Hepatocyte (in vitro differentiated cells): ENCODE data around the gene TMEM184C. TPM values are rescaled to one million over a fixed set of nuclear protein-coding genes. Genes with fewer than 3 reads are reported as not detected.

Experiments used
- DNase-seq: peaks from one replicate; pipeline ENCODE4 v3.0.0-alpha.2; 2016; ENCODE audit warnings: low spot score
- H2AFZ ChIP-seq: fragments of 200-600 bp; sonication (generic); 2 replicates; pipeline ENCODE4 v1.6.0; 2016; ENCODE audit warnings: antibody characterized with exemption, mild to moderate bottlenecking
- H3K27ac ChIP-seq: fragments of 200-600 bp; sonication (generic); 2 replicates; pipeline ENCODE4 v1.5.1; 2016; ENCODE audit warnings: mild to moderate bottlenecking
- H3K27me3 ChIP-seq: fragments of 200-600 bp; sonication (generic); 2 replicates; pipeline ENCODE4 v1.6.1; 2016
- H3K36me3 ChIP-seq: fragments of 200-600 bp; sonication (generic); replicated peaks from 2 replicates; pipeline ENCODE4 v1.5.1; 2016; ENCODE audit warnings: low read depth; ENCODE audit not compliant: insufficient read depth
- H3K4me1 ChIP-seq: fragments of 200-600 bp; sonication (generic); 2 replicates; pipeline ENCODE4 v1.5.1; 2016; ENCODE audit warnings: mild to moderate bottlenecking, moderate library complexity; ENCODE audit not compliant: insufficient read depth
- H3K4me2 ChIP-seq: fragments of 200-600 bp; sonication (generic); 2 replicates; pipeline ENCODE4 v1.6.0; 2016
- H3K4me3 ChIP-seq: fragments of 200-600 bp; sonication (generic); 2 replicates; pipeline ENCODE4 v1.5.1; 2016; ENCODE audit warnings: mild to moderate bottlenecking
- H3K79me2 ChIP-seq: fragments of 200-600 bp; sonication (generic); 2 replicates; pipeline ENCODE4 v1.6.0; 2017; ENCODE audit warnings: mild to moderate bottlenecking
- H3K9me2 ChIP-seq: fragments of 200-600 bp; sonication (generic); replicated peaks from 2 replicates; pipeline ENCODE4 v1.6.0; 2017; ENCODE audit warnings: mild to moderate bottlenecking; ENCODE audit not compliant: insufficient read depth
- H3K9me3 ChIP-seq: fragments of 200-600 bp; sonication (generic); 2 replicates; pipeline ENCODE4 v1.5.1; 2016; ENCODE audit warnings: low read depth, mild to moderate bottlenecking
- H4K20me1 ChIP-seq: fragments of 200-600 bp; sonication (generic); 2 replicates; pipeline ENCODE4 v1.6.0; 2016; ENCODE audit warnings: mild to moderate bottlenecking; ENCODE audit not compliant: insufficient read depth, poor library complexity, severe bottlenecking
- CTCF ChIP-seq: fragments of 200-600 bp; sonication (generic); IDR thresholded peaks from 2 replicates; pipeline ENCODE4 v1.5.1; 2016; ENCODE audit warnings: antibody characterized with exemption, mild to moderate bottlenecking; ENCODE audit not compliant: poor library complexity
- EZH2 ChIP-seq: fragments of 200-600 bp; sonication (generic); IDR thresholded peaks from 2 replicates; pipeline ENCODE4 v1.6.1; 2016; ENCODE audit warnings: antibody characterized with exemption, mild to moderate bottlenecking, borderline replicate concordance
- EZH2phosphoT487 ChIP-seq: fragments of 200-600 bp; sonication (generic); IDR thresholded peaks from one replicate; pipeline ENCODE4 v1.6.1; 2018; ENCODE audit warnings: antibody characterized with exemption, mild to moderate bottlenecking, low read depth, moderate library complexity; ENCODE audit not compliant: unreplicated experiment, severe bottlenecking
- WGBS: methylation state at CpG from one replicate; pipeline ENCODE4 v1.1.6; 2016; ENCODE audit warnings: low lambda C conversion rate; ENCODE audit errors: missing lambda C conversion rate; 5-methylcytosine and 5-hydroxymethylcytosine counted together
- polyA plus RNA-seq: library from polyadenylated mRNA; unstranded; fragments of >200 nt; fragmentation: Nextera tagmentation; extraction: Ambion mirVana; gene quantifications from 2 replicates; pipeline ENCODE4 v1.2.1, GENCODE V29; 2016
- total RNA-seq: library from RNA; depleted of rRNA; stranded (reverse); fragments of >200 nt; gene quantifications from 2 replicates; pipeline ENCODE4 v1.2.3, GENCODE V29; 2014

The TMEM184C gene
- total and polyA plus RNA-seq, 2 experiments from 2014 or later, result 43.0 to 43.9 TPM

GRCh38 chr4:147576084-147576483 lies 41.1 kb upstream of the TMEM184C start:
- no peaks in the 10 kb centered on the region for H3K9me3 ChIP-seq
- whole genome bisulfite sequencing, result 96% methylated on average over 3 of the region's 3 CpGs
- DNase-seq, result no peak
- TF ChIP-seq EZH2 (no peak), EZH2phosphoT487 (no peak), CTCF (no peak)
- H3K36me3 ChIP-seq, result no peaks in the 10 kb centered on the region
- no peaks in the 10 kb centered on the region for H3K27me3 ChIP-seq
- H2AFZ ChIP-seq, result no peak overlapping the region
- H3K9me2 ChIP-seq, result no peaks in the 10 kb centered on the region
- H4K20me1 ChIP-seq, result no peaks in the 10 kb centered on the region
- no peak overlapping the region for H3K4me3 ChIP-seq
- no peaks in the 10 kb centered on the region for H3K4me1 ChIP-seq
- H3K4me2 ChIP-seq, result no peak overlapping the region
- no peaks in the 10 kb centered on the region for H3K79me2 ChIP-seq
- no peak overlapping the region for H3K27ac ChIP-seq

GRCh38 chr4:147578051-147578476 lies 39.1 kb upstream of the TMEM184C start:
- no peaks in the 10 kb centered on the region for H4K20me1 ChIP-seq
- H3K27me3 ChIP-seq, result no peaks in the 10 kb centered on the region
- no peak overlapping the region for H3K4me3 ChIP-seq
- no peaks in the 10 kb centered on the region for H3K4me1 ChIP-seq
- no peaks in the 10 kb centered on the region for H3K79me2 ChIP-seq
- no peak for DNase-seq
- no peak overlapping the region for H2AFZ ChIP-seq
- WGBS, result 68% methylated on average over 6 of the region's 6 CpGs
- H3K9me2 ChIP-seq, result no peaks in the 10 kb centered on the region
- H3K36me3 ChIP-seq, result no peaks in the 10 kb centered on the region
- no peak overlapping the region for H3K4me2 ChIP-seq
- H3K9me3 ChIP-seq, result no peaks in the 10 kb centered on the region
- H3K27ac ChIP-seq, result no peak overlapping the region
- TF ChIP-seq EZH2 (no peak), EZH2phosphoT487 (no peak), CTCF (no peak)

GRCh38 chr4:147578593-147578992 lies 38.6 kb upstream of the TMEM184C start:
- no peaks in the 10 kb centered on the region for H3K4me1 ChIP-seq
- H3K4me3 ChIP-seq, result no peak overlapping the region
- H2AFZ ChIP-seq, result no peak overlapping the region
- H3K9me3 ChIP-seq, result no peaks in the 10 kb centered on the region
- TF ChIP-seq EZH2 (no peak), CTCF (no peak), EZH2phosphoT487 (no peak)
- H4K20me1 ChIP-seq, result no peaks in the 10 kb centered on the region
- WGBS, result 94% methylated on average over 3 of the region's 3 CpGs
- H3K4me2 ChIP-seq, result no peak overlapping the region
- no peaks in the 10 kb centered on the region for H3K9me2 ChIP-seq
- H3K27me3 ChIP-seq, result no peaks in the 10 kb centered on the region
- H3K79me2 ChIP-seq, result no peaks in the 10 kb centered on the region
- no peaks in the 10 kb centered on the region for H3K36me3 ChIP-seq
- no peak for DNase-seq
- no peak overlapping the region for H3K27ac ChIP-seq

GRCh38 chr4:147580396-147580795 lies 36.8 kb upstream of the TMEM184C start:
- Histone ChIP-seq H3K4me3 (no peak overlapping the region), H3K9me3 (no peaks in the 10 kb centered on the region), H3K9me2 (no peaks in the 10 kb centered on the region), H3K79me2 (no peaks in the 10 kb centered on the region), H3K27ac (no peak overlapping the region), H3K4me2 (no peak overlapping the region), H3K4me1 (no peaks in the 10 kb centered on the region), H2AFZ (no peak overlapping the region), H3K27me3 (no peaks in the 10 kb centered on the region), H3K36me3 (no peaks in the 10 kb centered on the region), H4K20me1 (no peaks in the 10 kb centered on the region)
- TF ChIP-seq CTCF (no peak), EZH2phosphoT487 (no peak), EZH2 (no peak)
- 67% methylated on average over 1 of the region's 1 CpG for WGBS
- no peak for DNase-seq
